GM04503 (cell line): ENCODE measurements around the gene PRKAG2.

Experiments
- DNase-seq: peaks from one replicate; pipeline ENCODE4 v3.0.0-alpha.2; 2012; ENCODE audit warnings: low read depth

The PRKAG2 gene

DNA sequence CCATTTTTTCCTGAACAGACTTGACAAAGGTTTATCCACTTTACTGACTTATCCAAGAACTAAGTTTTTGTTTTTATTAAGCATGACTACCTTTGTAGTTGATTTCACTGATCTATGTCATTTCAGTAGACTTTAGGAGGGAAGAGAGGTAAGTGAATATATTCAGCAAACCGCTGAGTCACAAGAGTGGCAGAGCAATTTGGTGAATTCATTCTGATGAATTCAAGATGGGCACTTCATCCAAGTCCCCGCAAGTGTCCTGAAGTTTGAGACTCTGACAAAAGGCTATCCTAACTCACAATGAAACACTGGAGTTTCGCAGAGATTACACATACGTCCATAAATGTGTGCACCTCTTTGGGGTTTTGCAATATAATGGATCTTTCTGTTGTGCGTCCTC is 255.0 kb downstream of the PRKAG2 start:
- no peak for DNase-seq

GRCh38 chr7:151616443-151617213 is 260.3 kb downstream of the PRKAG2 start:
- DNase-seq, result no peak

DNA sequence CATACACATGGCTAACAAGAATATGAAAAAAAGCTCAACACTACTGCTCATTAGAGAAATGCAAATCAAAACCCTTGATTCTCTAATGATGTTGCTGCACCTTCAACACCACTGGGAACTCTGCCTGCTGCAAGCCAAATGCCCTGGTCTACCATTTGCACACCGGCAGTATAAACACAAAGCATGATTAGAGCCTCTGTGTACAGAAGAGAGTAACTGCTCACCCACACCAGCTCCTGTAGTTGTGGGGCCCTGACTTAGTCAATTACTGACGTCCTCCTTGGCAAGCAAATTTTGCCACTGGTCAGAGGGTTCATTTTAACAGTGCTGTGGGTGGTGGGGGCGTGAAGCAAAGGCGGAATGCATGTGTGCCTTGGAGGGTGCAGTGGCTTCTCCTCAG is 261.1 kb downstream of the PRKAG2 start:
- DNase-seq, result no peak

DNA sequence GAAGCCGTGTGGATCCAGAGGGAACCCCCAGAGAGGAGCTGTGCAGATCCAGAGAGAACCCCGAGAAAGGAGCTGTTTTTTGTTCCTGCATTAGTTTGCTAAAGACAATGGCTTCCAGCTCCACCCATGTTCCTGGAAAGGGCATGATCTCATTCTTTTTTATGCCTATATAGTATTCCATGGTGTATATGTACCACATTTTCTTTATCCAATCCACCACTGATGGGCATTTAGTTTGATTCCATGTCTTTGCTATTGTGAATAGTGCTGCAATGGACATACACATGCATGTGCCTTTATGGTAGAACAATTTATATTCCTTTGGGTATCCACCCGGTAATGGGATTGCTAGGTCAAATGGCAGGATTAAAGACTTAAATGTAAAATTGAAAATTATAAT is 261.9 kb downstream of the PRKAG2 start:
- DNase-seq, result no peak

DNA sequence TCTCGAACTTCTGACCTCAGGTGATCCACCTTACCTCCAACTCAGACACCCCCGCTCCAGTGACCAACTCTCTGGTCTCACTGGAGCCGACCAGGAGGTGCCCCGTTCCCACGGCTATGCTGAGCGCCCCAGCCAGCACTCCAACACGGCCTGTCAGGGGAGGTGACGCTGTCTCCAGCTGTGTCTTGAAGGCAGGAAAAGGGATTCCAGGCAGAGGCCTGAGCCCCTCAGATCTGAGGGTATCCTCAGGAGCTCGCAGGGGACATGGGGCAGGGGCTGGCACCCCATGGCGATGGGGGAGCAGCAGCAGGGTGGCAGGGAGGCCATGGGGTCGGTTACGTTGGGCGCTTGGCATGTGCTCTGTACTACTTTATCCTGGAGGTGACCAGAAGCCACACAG is 262.9 kb downstream of the PRKAG2 start:
- DNase-seq, result no peak

DNA sequence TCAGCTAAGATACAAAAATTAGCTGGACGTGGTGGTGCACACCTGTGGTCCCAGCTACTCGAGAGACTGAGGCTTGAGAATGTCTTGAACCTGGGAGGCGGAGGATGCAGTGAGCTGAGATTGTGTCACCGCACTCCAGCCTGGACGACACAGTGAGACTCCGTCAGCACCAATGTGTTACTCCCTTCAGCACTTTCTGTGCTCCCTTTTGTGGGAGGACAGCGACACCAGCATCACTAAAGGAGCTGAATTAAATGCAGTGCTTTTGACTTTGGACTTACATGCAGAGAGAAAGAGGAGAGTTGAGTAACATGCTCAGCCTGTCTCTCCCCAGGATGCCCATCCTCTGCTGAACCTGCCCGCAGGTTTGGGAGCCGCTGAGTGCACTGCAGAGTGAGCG is 265.0 kb downstream of the PRKAG2 start:
- DNase-seq, result no peak

- no peak for DNase-seq
Measured at GRCh38 chr7:151611041-151611440, 265.9 kb downstream of the PRKAG2 start.

GRCh38 chr7:151608031-151608551 is 268.8 kb downstream of the PRKAG2 start:
- DNase-seq, result no peak

GRCh38 chr7:151607464-151607867 is 269.4 kb downstream of the PRKAG2 start:
- DNase-seq, result no peak

DNA sequence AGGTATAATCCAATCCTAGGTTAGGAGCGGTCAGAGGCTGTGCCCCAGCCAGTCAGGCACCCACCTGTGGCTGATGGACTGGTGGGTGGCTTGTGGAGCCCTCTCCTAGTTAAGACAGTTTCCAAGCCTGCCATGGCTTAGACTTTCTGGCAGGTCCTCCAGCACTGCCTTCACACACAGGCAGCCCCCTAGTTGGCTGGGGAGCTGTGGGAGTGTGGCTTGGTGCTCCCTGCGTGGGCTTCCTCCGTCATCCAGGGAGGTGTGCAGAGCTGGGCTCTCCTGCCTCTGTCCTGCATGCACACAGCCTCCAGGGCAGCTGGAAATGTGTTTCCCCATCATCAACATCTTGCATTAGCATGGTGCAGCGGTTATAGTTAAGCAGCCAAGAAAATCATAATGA is 273.0 kb downstream of the PRKAG2 start:
- DNase-seq, result no peak

- no peak for DNase-seq
Measured at GRCh38 chr7:151601521-151602305, 275.2 kb downstream of the PRKAG2 start.

DNA sequence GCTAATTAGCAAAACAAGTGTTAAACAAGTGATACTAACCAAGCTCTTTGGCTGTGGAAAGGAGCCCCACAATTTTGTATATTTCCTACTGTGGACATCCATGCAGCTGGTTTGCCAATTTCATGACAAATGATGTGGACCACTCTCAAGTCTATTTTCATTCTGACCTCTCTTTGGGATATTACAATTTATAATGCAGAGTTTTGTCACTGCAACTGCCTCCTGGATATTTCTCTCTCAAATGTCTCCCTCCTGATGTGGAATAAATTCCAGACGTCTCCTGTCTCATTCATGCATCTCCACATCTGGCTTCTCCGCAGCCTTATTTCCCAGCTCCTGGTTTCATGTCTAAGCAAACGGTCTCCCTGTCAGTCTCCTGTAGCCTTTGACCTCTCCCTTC is 276.6 kb downstream of the PRKAG2 start:
- no peak for DNase-seq

DNA sequence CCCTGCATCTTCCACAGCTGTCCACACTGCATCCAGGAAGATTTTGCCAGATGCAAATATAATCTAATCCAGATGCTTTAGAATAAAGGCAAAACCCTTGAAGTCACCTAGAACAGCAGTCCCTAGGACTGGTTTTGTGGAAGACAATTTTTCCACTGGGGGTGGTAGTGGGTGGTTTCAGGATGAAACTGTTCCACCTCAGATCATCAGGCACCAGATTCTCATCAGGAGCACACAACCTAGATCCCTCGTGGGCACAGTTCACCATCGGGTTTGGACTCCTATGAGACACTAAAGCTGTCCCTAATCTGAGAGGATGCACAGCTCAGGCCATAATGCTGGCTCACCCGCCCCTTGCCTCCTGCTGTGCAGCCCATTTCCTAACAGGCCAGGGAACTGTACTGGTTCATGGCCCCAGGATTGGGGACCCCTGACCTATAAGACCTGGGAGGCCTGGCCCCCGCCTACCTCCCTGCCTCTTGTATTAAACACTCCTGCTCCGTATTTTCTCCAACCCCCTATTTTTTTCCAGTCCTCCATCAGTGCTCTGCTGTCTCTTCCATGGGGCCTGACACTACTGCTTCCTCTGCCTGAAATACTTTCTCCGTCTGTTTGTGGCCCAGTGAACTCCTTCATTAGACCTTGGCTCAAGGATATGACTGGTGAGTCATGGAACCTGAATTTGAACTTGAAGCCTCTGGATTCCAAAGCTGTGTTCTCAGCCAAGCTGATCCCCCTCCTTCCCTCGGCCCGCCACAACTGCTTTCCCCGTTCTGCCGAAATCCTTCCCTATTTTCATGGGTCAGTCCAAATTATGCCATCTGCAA is 277.3 kb downstream of the PRKAG2 start:
- DNase-seq, result peak; percentile 91

GRCh38 chr7:151597541-151598444 is 279.1 kb downstream of the PRKAG2 start:
- peak; percentile 81 for DNase-seq

DNA sequence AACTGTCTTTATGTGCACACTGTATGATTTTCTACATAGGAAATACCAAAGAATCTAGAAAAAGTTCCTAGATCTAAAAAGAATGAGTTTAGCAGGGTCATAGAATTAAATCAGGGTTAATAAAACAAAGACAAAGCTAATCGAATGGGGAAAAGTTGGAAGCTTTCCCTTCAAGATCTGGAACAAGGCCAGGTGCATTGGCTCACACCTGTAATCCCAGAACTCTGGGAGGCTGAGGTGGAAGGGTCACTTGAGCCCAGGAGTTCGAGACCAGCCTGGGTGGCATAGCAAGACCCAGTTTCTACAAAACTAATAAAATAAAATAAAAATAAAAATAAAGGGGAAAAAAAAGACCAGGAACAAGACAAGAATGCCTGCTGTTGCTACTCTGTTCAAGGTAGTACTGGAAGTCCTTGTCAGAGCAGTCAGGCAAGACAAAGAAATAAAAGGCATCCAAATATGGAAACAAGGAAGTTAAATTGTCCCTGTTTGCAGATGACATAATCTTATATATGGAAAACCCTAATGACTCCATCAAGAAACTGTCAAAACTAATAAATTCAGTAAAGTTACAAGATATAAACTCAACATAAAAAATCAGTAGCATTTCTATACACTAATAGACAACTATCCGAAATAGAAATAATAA is 281.1 kb downstream of the PRKAG2 start:
- no peak for DNase-seq

DNA sequence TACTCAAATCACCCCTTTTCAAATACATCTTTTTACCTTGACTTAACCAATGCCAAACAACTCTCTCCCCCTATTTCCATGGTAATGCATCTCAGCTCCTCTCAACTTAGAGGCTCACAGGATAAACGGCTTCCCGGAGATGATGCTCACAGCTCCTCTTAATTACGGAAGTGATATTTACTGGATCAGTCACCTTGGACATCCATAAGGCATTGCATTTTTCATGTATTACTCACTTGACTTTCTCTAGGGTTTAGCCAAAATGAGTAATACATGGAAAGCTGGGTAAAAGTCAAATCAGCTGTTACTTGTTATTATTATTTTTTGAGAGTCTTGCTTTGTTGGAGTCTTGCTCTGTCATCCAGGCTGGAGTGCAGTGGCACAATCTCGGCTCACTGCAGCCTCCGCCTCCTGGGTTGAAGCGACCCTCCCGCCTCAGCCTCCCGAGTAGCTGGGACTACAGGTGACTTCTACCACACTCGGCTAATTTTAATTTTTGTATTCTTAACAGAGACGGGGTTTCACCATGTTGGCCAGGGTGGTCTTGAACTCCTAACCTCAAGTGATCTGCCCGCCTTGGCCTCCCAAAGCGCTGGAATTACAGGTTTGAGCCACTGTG is 283.9 kb downstream of the PRKAG2 start:
- DNase-seq, result peak; percentile 97

GRCh38 chr7:151592330-151592729 is 284.6 kb downstream of the PRKAG2 start:
- DNase-seq, result no peak

GRCh38 chr7:151591866-151592265 is 285.0 kb downstream of the PRKAG2 start:
- no peak for DNase-seq

DNA sequence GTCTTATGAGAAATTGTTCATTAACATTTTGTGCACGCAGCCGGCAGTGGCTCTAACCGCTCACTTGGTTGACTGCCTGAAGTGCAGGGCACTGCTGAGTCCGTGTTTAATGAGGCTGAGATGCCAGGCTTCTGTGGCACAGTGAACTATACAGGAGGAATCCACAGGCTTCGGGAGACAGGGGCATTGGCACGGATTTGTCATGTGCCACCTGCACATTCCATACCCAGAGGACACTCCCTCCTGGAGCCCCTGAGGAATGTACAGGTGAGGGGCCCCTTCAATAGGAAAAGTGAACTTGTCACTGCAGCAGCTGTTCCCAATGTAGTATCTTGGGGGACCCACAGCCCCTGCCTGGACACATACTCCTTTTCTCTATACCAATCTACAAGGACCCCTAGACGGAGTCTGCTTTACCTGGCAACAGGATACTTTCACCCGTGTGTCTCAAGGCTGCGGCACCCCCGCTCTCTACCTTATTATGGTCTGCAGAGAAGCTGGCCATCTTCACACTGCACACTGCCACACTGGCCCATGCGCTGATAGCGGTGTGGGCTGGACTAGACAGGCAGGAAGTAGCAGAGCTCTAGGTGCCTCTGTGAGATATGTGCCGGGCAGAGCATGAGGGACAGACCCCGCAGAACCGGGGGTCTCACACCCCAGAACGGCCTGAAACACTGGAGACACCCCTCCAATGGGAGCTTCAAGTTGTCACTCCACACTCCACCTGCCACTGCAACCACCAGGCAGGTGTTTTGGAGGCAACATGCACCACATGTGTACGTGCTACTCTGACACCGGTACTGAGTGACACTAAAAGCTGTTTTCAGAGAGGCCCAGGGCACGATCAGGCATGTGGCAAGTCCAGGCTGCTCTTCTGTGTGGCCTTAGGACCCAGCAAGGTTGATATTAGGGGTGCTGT is 285.8 kb downstream of the PRKAG2 start:
- DNase-seq, result no peak
